BE2C (cell line): Measurements from ENCODE around the gene DSTYK.

Experiments
- DNase-seq: peaks from one replicate; pipeline ENCODE4 v3.0.0-alpha.2; 2020
- H3K27me3 ChIP-seq: fragments of 250-450 bp; sonication (Bioruptor Pico); 2 replicates; pipeline ENCODE4 v1.5.1; 2020; ENCODE audit warnings: mild to moderate bottlenecking
- H3K36me3 ChIP-seq: fragments of 250-450 bp; sonication (Bioruptor Pico); 2 replicates; pipeline ENCODE4 v1.5.1; 2020; ENCODE audit warnings: mild to moderate bottlenecking
- H3K4me1 ChIP-seq: fragments of 250-450 bp; sonication (Bioruptor Pico); 2 replicates; pipeline ENCODE4 v1.5.1; 2020
- H3K4me3 ChIP-seq: 2 replicates; pipeline ENCODE4 v1.5.1; 2011; ENCODE audit warnings: low read depth, low read length
- H3K9me3 ChIP-seq: fragments of 250-450 bp; sonication (Bioruptor Pico); 2 replicates; pipeline ENCODE4 v1.5.1; 2020
- CTCF ChIP-seq: IDR thresholded peaks from 2 replicates; pipeline ENCODE4 v1.5.1; 2012; ENCODE audit warnings: mild to moderate bottlenecking, low read depth, low read length

The DSTYK gene

GRCh38 chr1:205190845-205191577, 20.5 kb downstream of the DSTYK start:
- no peak for TF ChIP-seq CTCF
- peaks cover 7% of the 10 kb centered on the region for H3K4me1 ChIP-seq
- no peak overlapping the region for H3K4me3 ChIP-seq
- H3K27me3 ChIP-seq, result no peaks in the 10 kb centered on the region
- DNase-seq, result no peak
- peaks cover 6% of the 10 kb centered on the region; the same call in 1 of the 2 replicates for H3K36me3 ChIP-seq
- no peaks in the 10 kb centered on the region for H3K9me3 ChIP-seq

- Histone ChIP-seq H3K4me3 (no peak overlapping the region), H3K9me3 (no peaks in the 10 kb centered on the region), H3K4me1 (peaks cover 7% of the 10 kb centered on the region), H3K27me3 (no peaks in the 10 kb centered on the region), H3K36me3 (peaks cover 6% of the 10 kb centered on the region; the same call in 1 of the 2 replicates)
- TF ChIP-seq CTCF, result no peak
- no peak for DNase-seq
Observed at GRCh38 chr1:205189131-205189530, 22.4 kb downstream of the DSTYK start.

GRCh38 chr1:205188596-205188995, 22.9 kb downstream of the DSTYK start:
- Histone ChIP-seq H3K4me1 (peaks cover 7% of the 10 kb centered on the region), H3K4me3 (no peak overlapping the region), H3K9me3 (no peaks in the 10 kb centered on the region), H3K36me3 (peaks cover 6% of the 10 kb centered on the region; the same call in 1 of the 2 replicates), H3K27me3 (no peaks in the 10 kb centered on the region)
- DNase-seq, result no peak
- TF ChIP-seq CTCF, result no peak

GRCh38 chr1:205188098-205188497, 23.4 kb downstream of the DSTYK start:
- no peak for DNase-seq
- peaks cover 6% of the 10 kb centered on the region; the same call in 1 of the 2 replicates for H3K36me3 ChIP-seq
- no peak overlapping the region for H3K4me3 ChIP-seq
- H3K27me3 ChIP-seq, result no peaks in the 10 kb centered on the region
- H3K9me3 ChIP-seq, result no peaks in the 10 kb centered on the region
- peaks cover 7% of the 10 kb centered on the region for H3K4me1 ChIP-seq
- no peak for TF ChIP-seq CTCF

GRCh38 chr1:205187420-205187819, 24.1 kb downstream of the DSTYK start:
- no peak for DNase-seq
- Histone ChIP-seq H3K4me3 (no peak overlapping the region), H3K27me3 (no peaks in the 10 kb centered on the region), H3K9me3 (no peaks in the 10 kb centered on the region), H3K4me1 (peaks cover 7% of the 10 kb centered on the region), H3K36me3 (peaks cover 6% of the 10 kb centered on the region; the same call in 1 of the 2 replicates)
- no peak for TF ChIP-seq CTCF

GRCh38 chr1:205186191-205186590, 25.3 kb downstream of the DSTYK start:
- no peak for DNase-seq
- Histone ChIP-seq H3K9me3 (no peaks in the 10 kb centered on the region), H3K27me3 (no peaks in the 10 kb centered on the region), H3K4me1 (peaks cover 3% of the 10 kb centered on the region), H3K4me3 (no peak overlapping the region), H3K36me3 (peaks cover 6% of the 10 kb centered on the region; the same call in 1 of the 2 replicates)
- no peak for TF ChIP-seq CTCF
